Measurements from ENCODE around the gene ADGRL1. TPM values are rescaled to one million over a fixed set of nuclear protein-coding genes. Genes with fewer than 3 reads are reported as not detected.

ADGRL1 gene
- polyA plus RNA-seq, 2 donors = 4.7 to 11.1 TPM

- peak overlapping the region in 1 of 2 donors; percentile 13 for H3K27ac ChIP-seq (ENCODE audit: low read depth in 2 of 2, low read length in 1 of 2)
- H3K36me3 ChIP-seq (ENCODE audit: control insufficient read depth in 2 of 2, insufficient read depth in 2 of 2, low read length in 1 of 2) = peaks cover 8 to 30% of the 10 kb centered on the region in 2 donors
Measured at GRCh38 chr19:14102102-14102696, 103.8 kb downstream of the ADGRL1 start.

GRCh38 chr19:14101003-14101545, 104.9 kb downstream of the ADGRL1 start:
- Histone ChIP-seq H3K27ac (ENCODE audit: low read depth in 2 of 2, low read length in 1 of 2) (no peak overlapping the region), H3K27me3 (ENCODE audit: control insufficient read depth in 1 of 2, insufficient read depth in 2 of 2, low read length in 2 of 2) (no peaks in the 10 kb centered on the region), H3K9me3 (ENCODE audit: control insufficient read depth in 2 of 2, insufficient read depth in 1 of 2, low read depth in 1 of 2, low read length in 1 of 2) (no peaks in the 10 kb centered on the region), H3K36me3 (ENCODE audit: control insufficient read depth in 2 of 2, insufficient read depth in 2 of 2, low read length in 1 of 2) (peaks cover 11 to 35% of the 10 kb centered on the region in 2 donors), H3K4me3 (ENCODE audit: low read depth in 1 of 2, low read length in 2 of 2) (no peak overlapping the region), H3K4me1 (ENCODE audit: control insufficient read depth in 2 of 2, insufficient read depth in 2 of 2, low read length in 1 of 2) (no peaks in the 10 kb centered on the region)
- WGBS, 2 donors = 96% methylated on average over 6 of the region's 6 CpGs

More at GRCh38 chr19:14102102-14102696, 103.8 kb downstream of the ADGRL1 start:
- no peaks in the 10 kb centered on the region for H3K27me3 ChIP-seq (ENCODE audit: control insufficient read depth in 1 of 2, insufficient read depth in 2 of 2, low read length in 2 of 2)
- H3K4me1 ChIP-seq (ENCODE audit: control insufficient read depth in 2 of 2, insufficient read depth in 2 of 2, low read length in 1 of 2) = no peaks in the 10 kb centered on the region
- H3K4me3 ChIP-seq (ENCODE audit: low read depth in 1 of 2, low read length in 2 of 2) = no peak overlapping the region
- whole genome bisulfite sequencing, 2 donors = 68% methylated on average over 11 of the region's 11 CpGs
- no peaks in the 10 kb centered on the region for H3K9me3 ChIP-seq (ENCODE audit: control insufficient read depth in 2 of 2, insufficient read depth in 1 of 2, low read depth in 1 of 2, low read length in 1 of 2)

Other genes with a start within 250 kb of the ADGRL1 start
- 1 to 10 TPM; 3.8 to 6.6 TPM for gene RFX1, start 199.8 kb downstream of the ADGRL1 start, polyA plus RNA-seq
- not detected for gene RLN3, start 178.0 kb downstream of the ADGRL1 start, polyA plus RNA-seq
- 1 to 10 TPM; 1.3 to 2.3 TPM for gene IL27RA, start 174.4 kb downstream of the ADGRL1 start, polyA plus RNA-seq
- under 1 TPM; 0.08 to 0.45 TPM for gene PALM3, start 144.1 kb downstream of the ADGRL1 start, polyA plus RNA-seq
- gene MISP3, start 133.4 kb downstream of the ADGRL1 start, polyA plus RNA-seq = 1 to 10 TPM; 3.1 to 7.1 TPM
- not detected for gene C19orf67, start 120.4 kb downstream of the ADGRL1 start, polyA plus RNA-seq
- gene SAMD1, start 115.4 kb downstream of the ADGRL1 start, polyA plus RNA-seq = 10 to 100 TPM; 27.6 to 28.4 TPM
- gene PRKACA, start 88.4 kb downstream of the ADGRL1 start, polyA plus RNA-seq = 10 to 100 TPM; 31.2 to 32.2 TPM
- gene ASF1B, start 69.6 kb downstream of the ADGRL1 start, polyA plus RNA-seq = 10 to 100 TPM in 1 of 2 donors, 1 to 10 TPM in 1; 9.1 to 14.6 TPM
- gene ADGRE5, start 175.3 kb upstream of the ADGRL1 start, polyA plus RNA-seq = 1 to 10 TPM; 4.5 to 6.1 TPM
- gene DDX39A, start 213.2 kb upstream of the ADGRL1 start, polyA plus RNA-seq = 100 to 1,000 TPM in 1 of 2 donors, 10 to 100 TPM in 1; 92.6 to 111 TPM
- 10 to 100 TPM; 10.7 to 12.6 TPM for gene PKN1, start 227.1 kb upstream of the ADGRL1 start, polyA plus RNA-seq